ENCODE results near the gene RMI2. TPM values are rescaled to one million over a fixed set of nuclear protein-coding genes. Genes with fewer than 3 reads are reported as not detected.

The RMI2 gene
- total and polyA plus RNA-seq, 8 donors = 0.35 to 3.2 (median 1.2) TPM

GRCh38 chr16:11393366-11393765 lies 48.1 kb downstream of the RMI2 start:
- TF ChIP-seq CTCF (IDR thresholded peaks at IDR 0.05) = no peak
- Histone ChIP-seq H3K4me1 (peaks cover 0 to 7% (median 5%) of the 10 kb centered on the region in 3 donors), H3K27ac (no peak overlapping the region), H3K9me3 (no peaks in the 10 kb centered on the region), H3K36me3 (no peaks in the 10 kb centered on the region), H3K27me3 (no peaks in the 10 kb centered on the region), H3K4me3 (no peak overlapping the region)
- FAIRE-seq (no peak), DNase-seq (peak in 2 of 6 donors; percentile 8 to 56), ATAC-seq (no peak)
- WGBS, 2 donors = 88 to 90% methylated on average over 11 of the region's 11 CpGs
- intact Hi-C loops (cut with DNase I) = loop anchor here in 2 of 3 donors (10.0 kb wide), 3 partner anchors 251 to 401 kb away; partner anchors contain the start of gene ZC3H7A (in 1 of the 2)

- Histone ChIP-seq H3K4me1 (peaks cover 0 to 7% (median 5%) of the 10 kb centered on the region in 3 donors), H3K36me3 (no peaks in the 10 kb centered on the region), H3K9me3 (no peaks in the 10 kb centered on the region), H3K27me3 (no peaks in the 10 kb centered on the region), H3K4me3 (no peak overlapping the region), H3K27ac (no peak overlapping the region)
- peak in 1 of 6 donors; percentile 32 for DNase-seq
- 86 to 87% methylated on average over 10 of the region's 10 CpGs for WGBS, 2 donors
- FAIRE-seq = no peak
- TF ChIP-seq CTCF (IDR thresholded peaks at IDR 0.05) = no peak
- intact Hi-C loops (cut with DNase I) = loop anchor here in 2 of 3 donors (10.0 kb wide), 3 partner anchors 251 to 401 kb away; partner anchors contain the start of gene ZC3H7A (in 1 of the 2)
- ATAC-seq = no peak
These were observed 48.8 kb downstream of the RMI2 start for GRCh38 chr16:11393861-11394592.

GRCh38 chr16:11394593-11394960 lies 49.3 kb downstream of the RMI2 start:
- DNase-seq (peak in 2 of 6 donors; percentile 19 to 21), ATAC-seq (no peak), FAIRE-seq (no peak)
- 66 to 69% methylated on average over 3 of the region's 3 CpGs for WGBS, 2 donors
- Histone ChIP-seq H3K27ac (no peak overlapping the region), H3K4me3 (no peak overlapping the region), H3K4me1 (peaks cover 0 to 7% (median 5%) of the 10 kb centered on the region in 3 donors), H3K27me3 (no peaks in the 10 kb centered on the region), H3K9me3 (no peaks in the 10 kb centered on the region), H3K36me3 (no peaks in the 10 kb centered on the region)
- TF ChIP-seq CTCF (IDR thresholded peaks at IDR 0.05) = no peak
- intact Hi-C loops (cut with DNase I) = loop anchor here in 2 of 3 donors (10.0 kb wide), 3 partner anchors 250 to 400 kb away; partner anchors contain the start of gene ZC3H7A (in 1 of the 2)

- no peaks in the 10 kb centered on the region for H3K27me3 ChIP-seq
- whole genome bisulfite sequencing, 2 donors = 62 to 68% methylated on average over 22 of the region's 22 CpGs
- H3K4me1 ChIP-seq = peaks cover 0 to 7% (median 5%) of the 10 kb centered on the region in 3 donors
- TF ChIP-seq CTCF (IDR thresholded peaks at IDR 0.05) = no peak
- DNase-seq = peak in 3 of 6 donors; percentile 20 to 36 (median 36)
- no peak overlapping the region for H3K27ac ChIP-seq
- FAIRE-seq = no peak
- intact Hi-C loops (cut with DNase I) = loop anchor here in 2 of 3 donors (10.0 kb wide), 3 partner anchors 250 to 400 kb away; partner anchors contain the start of gene ZC3H7A (in 1 of the 2)
- no peak for ATAC-seq
- H3K9me3 ChIP-seq = no peaks in the 10 kb centered on the region
- H3K4me3 ChIP-seq = no peak overlapping the region
- H3K36me3 ChIP-seq = no peaks in the 10 kb centered on the region
These were observed 50.0 kb downstream of the RMI2 start for GRCh38 chr16:11395008-11395948.
